Activated CD4-positive, alpha-beta T cell treated with anti-CD3 and anti-CD28 coated beads, Interleukin-2, amount 50 U/mL, for 4 hours (primary cell): ENCODE measurements around the gene UBIAD1.

ENCODE experiments used
- DNase-seq, 2 experiments: peaks; one replicate each; pipeline ENCODE4 v3.0.0-alpha.2; 2020

Gene UBIAD1

DNA sequence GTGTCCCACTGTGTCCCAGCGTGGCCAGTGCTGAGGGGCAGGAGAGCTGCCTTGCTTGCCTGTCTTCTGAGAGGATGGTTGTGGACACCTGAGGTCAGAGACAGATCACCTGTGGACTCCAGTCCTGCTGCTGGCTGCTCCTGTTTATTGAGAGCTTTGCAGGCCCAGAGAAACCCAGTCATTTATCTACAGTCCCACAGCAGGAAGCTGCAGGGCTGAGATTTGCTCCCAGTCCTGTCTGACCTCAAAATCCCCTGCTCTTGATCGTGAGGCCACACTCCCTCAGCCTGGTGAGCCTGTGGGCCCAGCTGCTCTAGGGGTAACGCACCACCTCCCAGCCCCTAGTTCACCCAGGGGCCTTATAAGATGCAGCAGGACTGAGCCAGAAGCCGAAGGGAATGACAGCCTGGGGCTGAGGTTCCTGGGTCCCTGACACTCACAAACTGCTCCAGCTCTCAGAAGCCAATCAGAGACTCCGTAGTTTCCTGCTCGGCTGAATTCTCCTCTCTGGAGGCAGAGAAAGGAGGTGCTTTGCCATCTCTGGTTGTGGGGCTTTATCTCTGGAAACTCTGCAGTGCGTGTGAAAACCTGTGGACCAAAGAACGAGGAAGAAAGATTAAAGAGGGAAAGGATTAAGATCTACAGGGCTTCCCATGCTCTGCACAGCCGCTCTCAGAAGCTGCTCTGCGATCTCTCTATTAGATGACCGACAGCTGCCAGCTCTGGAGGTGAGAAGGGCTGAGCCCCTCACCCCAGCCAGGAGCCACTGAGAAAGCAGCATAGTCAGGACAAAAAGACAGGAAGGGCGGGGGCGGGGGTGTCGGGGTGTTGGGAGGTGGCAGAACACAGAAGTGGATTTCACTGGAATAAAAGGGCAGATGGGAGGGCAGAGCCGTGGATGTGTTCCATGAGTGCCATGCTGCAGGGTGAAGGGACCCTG, 39.1 kb downstream of the UBIAD1 start:
- DNase-seq, result no peak

DNA sequence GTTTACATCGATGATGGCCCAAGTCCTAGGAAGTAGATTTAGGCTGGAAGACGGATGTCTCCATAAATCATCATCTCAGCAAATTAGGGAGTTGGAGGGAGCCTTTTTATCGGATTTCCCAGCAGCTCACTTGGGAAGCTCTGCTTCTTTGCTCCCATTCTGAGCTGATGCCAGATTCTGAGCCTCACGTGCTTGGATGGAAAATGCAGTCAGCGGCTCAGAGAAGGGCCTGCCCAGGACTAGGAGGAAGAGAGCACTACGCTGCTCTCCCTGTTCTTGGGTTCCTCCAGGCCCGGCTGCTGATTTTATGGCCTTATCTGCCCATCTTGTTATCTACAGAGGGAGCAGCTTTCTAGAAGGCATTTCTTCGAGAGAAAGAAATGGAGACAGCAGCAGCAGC, 42.0 kb downstream of the UBIAD1 start:
- no peak for DNase-seq

DNA sequence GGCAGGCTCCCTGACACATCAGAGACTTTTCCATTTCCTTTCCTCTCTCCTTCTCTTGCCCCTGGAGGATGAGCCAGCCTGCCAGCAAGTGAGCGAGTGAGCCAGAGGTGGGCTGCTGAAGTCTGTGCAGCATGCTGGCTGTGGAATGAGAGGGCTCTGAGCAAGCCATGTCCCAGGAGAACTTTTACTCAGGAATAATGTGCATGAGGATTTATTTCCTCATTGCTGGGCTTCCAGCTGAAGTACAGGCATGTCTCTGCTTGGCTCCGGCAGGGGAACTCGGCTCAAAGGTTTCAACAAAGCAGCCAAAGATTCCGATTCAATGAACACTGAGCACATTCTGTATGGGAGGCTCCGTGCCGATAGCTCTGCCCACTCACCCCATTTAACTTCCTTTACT, 43.7 kb downstream of the UBIAD1 start:
- no peak for DNase-seq

DNA sequence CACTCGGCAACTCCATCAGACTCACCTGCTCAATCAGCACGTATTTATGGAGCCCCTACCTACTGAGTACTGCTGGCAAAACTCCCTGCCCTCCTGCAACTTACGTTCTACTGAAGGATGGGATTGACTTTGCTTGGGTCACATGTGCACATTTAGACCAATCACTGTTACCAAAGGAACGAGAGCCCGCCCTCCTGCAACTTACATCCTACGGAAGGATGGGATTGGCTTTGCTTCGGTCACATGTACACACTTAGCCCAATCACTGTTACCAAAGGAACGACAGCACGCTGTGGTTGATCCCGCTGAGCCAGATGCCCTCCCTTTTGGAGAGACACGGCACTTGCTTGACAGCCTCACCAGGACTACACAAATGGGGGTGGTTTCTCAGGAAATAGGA, 46.0 kb downstream of the UBIAD1 start:
- DNase-seq, result no peak

DNA sequence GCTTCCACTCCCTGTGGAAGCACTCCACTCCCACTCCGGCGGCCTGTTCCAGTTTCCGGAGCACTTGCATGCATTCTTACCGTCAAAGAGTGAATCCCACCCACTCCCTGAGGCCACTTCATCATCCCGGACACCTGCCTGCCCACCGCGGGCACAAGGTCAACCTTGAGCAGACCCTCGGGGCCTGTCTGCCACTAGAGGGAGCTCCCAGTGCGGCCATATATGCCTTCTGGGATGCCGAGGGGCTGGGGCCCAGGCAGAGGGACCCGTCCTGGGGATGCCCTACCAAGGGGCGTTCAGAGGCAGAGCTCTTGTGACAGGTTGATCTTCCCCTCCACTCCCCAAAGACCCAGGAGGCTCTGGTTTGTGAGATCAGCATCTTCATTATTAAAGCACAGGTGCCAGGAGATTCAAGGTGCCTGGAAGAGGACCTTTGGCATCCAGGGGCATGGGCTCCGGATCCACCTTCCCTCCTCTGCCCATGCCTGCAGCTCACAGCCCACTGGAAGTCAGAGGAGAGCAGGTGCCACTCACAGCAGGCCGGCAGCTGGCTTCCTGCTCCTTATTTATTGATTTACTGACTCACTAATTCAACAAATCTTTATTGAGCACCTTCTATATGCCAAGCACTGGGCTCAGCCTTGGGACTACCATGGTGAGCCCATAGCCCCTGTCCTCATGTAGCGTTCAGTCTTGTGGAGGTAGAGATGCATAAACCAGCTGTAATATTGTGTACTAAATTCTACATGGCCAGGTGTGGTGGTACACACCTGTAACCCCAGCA, 47.3 kb downstream of the UBIAD1 start:
- DNase-seq, result peak; percentile 6 to 25

DNA sequence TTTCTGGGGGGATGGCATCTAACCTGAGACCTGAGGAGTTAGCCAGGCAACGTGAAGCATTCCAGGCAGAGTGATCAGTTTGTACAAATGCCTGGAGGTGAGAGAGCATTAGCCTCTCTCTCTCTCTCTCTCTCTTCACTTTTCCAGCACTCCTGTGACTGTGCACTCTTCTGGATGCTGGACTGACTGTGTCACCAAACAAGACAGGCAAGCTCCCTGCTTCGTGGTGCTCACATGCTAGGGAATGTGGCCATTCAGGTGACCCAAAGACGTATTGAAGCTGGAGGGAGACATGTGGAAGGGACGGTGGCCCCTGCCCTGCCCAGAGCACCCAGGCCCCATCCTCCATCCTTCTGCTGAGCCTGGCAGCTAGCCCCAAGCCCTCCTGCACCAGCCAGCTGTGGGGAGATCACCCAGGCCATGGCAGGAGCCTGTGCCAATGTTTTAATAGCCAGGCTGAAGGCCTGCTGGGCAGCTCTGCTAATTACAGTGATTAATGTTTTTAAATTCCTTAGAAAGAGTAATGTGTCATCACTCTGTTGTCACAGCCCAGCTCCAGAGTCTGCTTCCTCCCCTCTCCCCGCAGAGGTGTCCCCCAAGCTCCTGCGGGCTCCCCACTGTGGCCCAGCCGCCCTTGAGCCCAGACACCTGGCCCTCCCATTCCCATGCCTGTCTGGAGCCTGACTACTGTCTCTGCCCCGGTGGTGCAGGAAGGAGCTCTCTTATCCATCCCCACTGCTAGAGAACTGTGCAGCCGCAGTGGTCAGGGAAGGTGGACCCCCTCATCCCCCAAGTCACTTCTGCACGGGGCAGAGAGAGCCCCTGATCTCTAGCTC, 48.9 kb downstream of the UBIAD1 start:
- no peak for DNase-seq

DNA sequence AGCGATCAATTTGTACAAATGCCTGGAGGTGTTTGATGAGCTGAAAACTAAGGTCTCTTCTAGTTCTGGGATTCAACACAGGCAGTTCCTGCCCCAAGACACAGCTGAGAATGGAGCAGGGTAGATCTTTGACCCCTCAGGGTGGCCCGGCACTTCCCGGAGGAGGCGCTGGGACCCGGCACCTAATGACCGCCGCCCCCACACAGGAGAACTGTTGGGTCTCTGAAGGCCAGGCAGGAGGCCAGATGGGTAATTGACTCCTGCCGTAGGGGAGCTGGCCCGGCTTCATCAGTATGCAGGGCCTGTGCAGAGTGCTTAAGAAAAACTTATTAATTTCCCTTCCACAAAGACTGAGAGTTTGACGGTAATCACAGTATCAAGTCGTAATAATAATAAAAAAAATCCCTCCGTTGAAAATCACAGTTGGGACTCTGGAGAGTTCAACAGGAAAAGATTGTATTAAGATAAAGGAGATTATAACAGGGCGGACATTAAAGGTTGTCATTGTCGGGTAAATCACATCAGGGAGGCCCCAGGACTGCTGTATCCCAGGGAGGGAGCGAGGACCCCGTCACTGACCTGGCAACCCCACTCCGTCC, 51.7 kb downstream of the UBIAD1 start:
- no peak for DNase-seq

DNA sequence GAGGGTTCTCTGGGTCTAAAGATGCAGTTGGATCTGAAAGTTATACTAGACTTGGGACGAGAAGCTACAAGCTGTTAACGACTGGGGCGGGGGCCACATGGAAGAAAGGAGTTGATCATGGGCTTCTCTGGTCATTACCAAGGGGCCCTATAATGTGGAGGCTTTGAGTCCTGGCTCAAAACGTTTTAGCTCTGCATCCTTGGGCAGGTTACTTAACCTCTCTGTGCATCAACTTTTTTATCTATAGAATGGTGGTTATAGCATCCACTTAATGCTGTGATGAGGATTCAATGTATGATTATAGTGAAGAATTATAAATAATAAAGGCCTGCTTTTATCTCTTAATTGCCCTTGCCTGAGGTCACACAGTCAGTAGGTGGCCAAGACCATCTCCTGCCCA, 53.1 kb downstream of the UBIAD1 start:
- no peak for DNase-seq

DNA sequence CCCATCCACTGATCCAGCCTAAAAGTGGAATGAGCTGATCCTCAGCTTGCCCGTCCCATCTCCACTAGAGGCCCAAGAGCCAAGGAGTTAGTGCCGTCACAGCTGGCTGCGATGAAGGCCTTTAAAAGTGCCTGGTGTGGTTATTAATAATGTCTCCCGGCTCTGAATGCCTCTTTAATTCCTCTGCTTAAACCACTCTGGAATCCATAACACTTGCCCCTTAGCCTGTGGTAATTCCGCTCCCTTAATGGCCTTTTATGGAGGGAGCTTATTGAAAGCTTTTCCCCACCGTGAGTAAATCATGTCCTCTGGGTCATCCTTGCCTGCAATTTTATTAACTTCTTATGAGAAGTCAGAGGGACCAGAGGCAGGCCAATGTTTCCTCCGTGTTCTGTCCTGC, 55.4 kb downstream of the UBIAD1 start:
- DNase-seq, result no peak

DNA sequence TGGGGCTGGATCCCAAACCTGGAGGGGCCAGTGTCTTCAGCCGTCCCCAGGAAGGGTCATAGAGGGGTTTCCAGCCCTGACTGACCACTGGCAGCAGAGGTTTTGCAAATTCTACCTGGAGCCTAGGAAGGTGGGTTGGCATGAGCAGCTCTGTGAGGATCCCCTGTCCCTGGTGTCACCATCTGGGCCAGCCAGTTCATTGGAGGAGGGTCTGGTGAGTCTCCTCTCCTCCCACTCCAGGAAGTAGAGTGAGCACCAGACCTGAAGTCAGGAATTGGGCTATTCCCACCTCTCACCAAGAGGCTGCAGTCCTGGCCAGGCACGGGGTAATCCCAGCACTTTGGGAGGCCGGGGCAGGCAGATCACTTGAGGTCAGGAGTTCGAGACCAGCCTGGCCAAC, 57.4 kb downstream of the UBIAD1 start:
- DNase-seq, result no peak

DNA sequence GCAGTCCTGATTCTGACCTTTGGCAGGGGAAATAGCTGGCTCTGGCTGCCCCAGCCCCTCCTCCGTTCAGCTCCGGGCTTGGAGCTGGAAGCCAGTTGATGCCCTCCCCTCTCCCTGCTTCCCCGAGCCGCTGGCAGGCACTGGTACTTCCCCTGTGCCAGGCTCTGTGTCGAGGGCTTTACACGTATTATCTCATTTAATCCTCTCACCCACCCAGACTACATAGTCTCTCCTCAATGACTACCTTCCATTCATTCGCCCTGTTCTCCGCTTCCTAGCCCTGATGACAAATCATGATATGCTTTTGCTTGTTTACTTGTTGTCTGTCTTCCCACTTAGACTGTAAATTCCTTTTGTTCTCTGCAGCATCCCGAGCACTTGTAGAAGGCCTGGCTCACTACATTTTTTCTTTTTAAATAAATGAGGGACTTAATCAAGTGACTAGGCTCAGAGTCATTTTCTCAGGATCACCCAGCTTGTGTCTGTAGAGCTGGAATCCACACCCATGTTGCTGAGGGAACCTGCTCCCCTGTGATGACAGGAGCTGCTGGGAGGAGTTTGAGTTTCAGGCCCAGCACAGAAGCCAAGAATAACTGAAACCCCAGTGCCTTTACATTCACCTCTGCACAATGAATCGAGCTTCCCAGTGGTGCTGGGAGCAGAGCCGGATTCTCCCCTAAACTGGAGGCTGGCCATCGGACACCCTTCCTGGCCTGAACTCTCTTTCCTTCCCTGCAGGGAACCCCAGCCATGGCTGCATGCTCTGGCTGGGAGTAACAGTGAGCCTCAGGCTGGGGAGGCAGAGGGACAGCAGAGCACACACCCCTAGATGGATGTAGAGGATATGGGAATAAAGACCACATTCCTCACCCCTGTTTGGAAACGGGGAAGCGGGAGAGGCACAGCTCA, 58.3 kb downstream of the UBIAD1 start:
- no peak for DNase-seq

DNA sequence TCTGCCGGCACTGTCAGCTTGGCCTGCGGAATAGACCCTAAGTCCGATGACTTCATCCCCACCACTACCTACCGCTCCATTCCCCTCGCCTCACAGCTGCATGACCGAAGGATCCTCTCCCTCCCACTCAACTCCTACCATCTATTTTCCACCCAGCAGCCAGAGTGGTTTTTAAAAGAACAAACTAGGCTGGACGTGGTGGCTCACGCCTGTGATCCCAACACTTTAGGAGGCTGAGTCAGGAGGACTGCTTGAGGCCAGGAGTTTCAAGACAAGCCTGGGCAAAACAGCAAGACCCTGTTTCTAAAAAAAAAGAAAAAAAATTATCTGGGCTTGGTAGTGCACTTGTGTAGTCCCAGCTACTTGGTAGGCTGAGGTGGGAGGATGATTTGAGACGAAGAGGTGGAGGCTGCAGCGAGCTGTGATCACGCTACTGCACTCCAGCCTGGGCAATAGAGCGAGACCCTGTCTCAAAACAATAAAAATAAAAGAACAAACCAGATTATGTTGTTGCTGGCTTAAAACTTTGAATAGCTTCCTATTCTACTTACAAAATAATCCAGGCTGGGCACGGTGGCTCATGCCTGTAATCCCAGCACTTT, 59.0 kb downstream of the UBIAD1 start:
- DNase-seq, result no peak

DNA sequence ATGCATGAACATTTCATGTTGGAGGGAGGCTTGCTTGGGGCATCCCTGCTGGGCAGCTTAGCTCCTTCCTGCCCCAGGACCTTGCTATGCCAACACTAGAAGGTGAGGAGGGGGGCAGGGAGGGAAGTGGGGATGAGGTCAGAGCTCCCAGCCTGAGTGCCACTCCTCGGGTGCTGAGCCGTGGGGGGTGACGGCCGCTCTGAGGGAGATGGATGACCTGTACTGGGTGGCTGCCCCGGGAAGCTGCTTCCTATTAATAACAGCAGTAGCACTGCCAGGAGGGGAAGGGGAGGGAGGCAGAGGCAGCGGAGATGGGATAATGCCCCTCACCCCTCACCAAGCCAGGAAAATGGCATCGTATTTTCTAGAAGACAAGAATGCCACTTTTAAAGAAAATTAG, 60.6 kb downstream of the UBIAD1 start:
- DNase-seq, result no peak

DNA sequence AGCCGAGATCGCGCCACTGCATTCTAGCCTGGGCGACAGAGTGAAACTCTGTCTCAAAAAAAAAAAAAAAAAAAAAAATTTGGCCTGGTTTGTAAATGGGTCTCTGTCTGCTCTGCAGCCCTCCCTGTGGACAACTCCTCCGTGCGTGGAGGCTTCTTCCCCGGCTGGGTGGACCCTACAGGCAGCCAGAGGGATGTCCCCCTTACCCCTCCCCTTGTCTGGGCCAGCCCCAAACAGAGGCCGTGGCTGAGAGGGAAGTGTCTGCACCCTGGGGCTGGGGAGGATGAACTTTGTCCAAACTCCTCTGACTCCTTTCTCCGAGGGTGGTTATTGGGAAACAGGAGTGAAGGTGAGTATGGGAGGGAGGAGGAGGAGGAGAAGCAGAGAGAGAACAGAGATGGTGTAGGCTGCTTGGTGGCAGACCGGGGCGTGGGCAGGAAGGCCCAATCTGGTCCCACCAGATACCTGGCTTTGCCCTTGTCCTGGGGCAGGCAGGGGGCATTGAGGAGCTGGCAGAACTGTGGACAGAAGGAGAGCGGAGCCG, 61.3 kb downstream of the UBIAD1 start:
- DNase-seq, result no peak

DNA sequence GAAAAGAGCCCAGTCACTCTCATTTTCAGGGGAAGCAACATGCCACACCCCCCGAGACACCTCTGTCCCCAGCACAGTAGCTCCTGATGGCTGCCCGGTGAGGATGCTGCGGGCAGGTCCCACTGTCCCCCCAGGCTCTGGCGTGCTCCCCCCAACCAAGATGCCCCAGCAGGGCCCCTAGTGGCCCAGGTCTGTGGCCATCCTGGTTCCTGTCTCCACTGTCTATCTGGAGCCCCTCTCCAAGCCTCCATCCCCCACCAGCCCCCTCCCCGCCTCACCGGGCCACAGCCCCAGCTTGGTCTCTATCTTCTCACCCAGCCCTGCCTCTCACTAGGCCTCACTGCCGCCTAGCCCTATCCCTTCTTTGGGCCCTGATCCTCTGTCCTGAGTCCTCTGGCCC, 61.8 kb downstream of the UBIAD1 start:
- no peak for DNase-seq

DNA sequence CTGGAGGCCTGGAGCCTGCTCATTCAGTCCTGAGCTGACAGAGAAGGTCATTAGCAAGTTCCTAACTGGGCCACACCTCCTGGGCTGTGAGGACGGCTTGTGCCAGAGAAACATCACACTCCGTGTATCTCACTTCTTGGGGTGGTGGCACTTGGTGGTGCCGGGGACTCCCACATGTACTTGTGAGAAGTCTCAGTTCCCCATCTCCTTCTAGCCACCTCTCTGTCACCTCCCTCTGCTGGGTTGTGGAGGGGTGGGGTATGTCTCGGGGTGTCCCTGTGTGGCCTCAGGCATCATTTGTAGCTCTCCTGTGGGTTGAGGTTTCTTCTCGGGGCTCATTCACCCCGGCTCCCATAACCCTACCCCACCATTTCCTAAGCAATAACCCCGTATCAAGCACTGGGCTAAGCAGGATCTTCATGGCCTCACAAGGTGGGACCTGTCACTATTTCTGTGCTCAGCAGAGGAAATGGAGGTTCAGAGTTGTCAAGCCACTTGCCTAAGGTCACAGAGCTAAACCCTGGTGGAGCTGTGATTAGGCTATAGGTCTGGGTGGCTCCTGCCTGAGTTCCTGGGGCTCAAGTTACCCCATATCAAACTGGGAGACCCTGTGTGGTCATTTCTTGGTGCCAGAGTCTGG, 62.5 kb downstream of the UBIAD1 start:
- DNase-seq, result no peak

DNA sequence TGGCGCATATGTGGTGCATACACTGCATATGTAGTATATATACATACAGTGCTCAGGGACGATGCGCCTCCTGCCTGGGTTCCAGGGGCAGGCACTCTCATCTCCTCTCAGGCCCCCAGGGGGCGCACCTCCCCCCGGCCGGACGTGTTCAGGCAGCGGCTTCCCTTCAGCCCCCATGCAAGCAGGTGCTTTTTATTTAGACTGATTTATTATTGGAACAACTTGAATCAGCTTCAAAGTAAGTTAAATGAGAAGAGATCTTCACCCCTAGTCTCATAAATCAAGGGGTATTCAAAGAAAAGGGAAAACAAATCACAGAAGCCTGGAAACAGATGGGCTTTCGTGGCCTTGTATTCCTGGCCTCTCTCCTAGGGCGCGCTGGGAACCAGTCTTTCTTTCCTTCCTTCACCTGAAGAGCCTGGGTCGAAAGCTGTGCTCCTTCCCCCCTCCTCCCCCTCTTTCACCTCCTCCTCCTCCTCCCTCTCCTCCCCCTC, 64.6 kb downstream of the UBIAD1 start:
- peak; percentile 61 to 65 for DNase-seq
